ENCODE data around the gene ANAPC10. TPM values are rescaled to one million over a fixed set of nuclear protein-coding genes. Genes with fewer than 3 reads are reported as not detected.

The ANAPC10 gene
- total RNA-seq: 19.9 and 27.3 TPM in 2 replicates

GRCh38 chr4:145097821-145098674 lies at the start of gene ANAPC10, which contains the start of gene ABCE1:
TSS of gene ANAPC10 (minus strand) at chr4:145098196. CDS start at chr4:145096099, 2,097 bp downstream.
TSS of gene ABCE1 (plus strand) at chr4:145098311. CDS start at chr4:145104413, 6,102 bp downstream.

Other genes starting within 250 kb of the ANAPC10 start
- 125 and 128 TPM in 2 replicates for gene ABCE1, start 115 bp upstream of the ANAPC10 start, total RNA-seq
- 8.9 and 10.7 TPM in 2 replicates for gene OTUD4, start 82.4 kb upstream of the ANAPC10 start, total RNA-seq